MM.1S (cell line): Measurements from ENCODE around the gene TMEM19.

ENCODE experiments used
- DNase-seq: peaks from one replicate; pipeline ENCODE4 v3.0.0-alpha.2; 2015
- H2AFZ ChIP-seq: fragments of 300-600 bp; sonication (generic); 2 replicates; pipeline ENCODE4 v1.6.0; 2016; ENCODE audit warnings: antibody characterized with exemption, low read length
- H3F3A ChIP-seq: fragments of 300-600 bp; sonication (generic); 2 replicates; pipeline ENCODE4 v1.6.1; 2016; ENCODE audit warnings: mild to moderate bottlenecking, antibody characterized with exemption, low read length, moderate library complexity, mixed read lengths; ENCODE audit not compliant: insufficient read depth
- H3K27ac ChIP-seq: fragments of 300-600 bp; sonication (generic); 2 replicates; pipeline ENCODE4 v1.5.1; 2016; ENCODE audit warnings: mild to moderate bottlenecking, low read length
- H3K27me3 ChIP-seq: fragments of 300-600 bp; sonication (generic); replicated peaks from 2 replicates; pipeline ENCODE4 v1.6.0; 2016; ENCODE audit warnings: low read length; ENCODE audit not compliant: insufficient read depth
- H3K36me3 ChIP-seq: fragments of 300-600 bp; sonication (generic); replicated peaks from 2 replicates; pipeline ENCODE4 v1.6.1; 2016; ENCODE audit warnings: mild to moderate bottlenecking, low read length, mixed read lengths; ENCODE audit not compliant: insufficient read depth
- H3K4me1 ChIP-seq: fragments of 300-600 bp; sonication (generic); 2 replicates; pipeline ENCODE4 v1.6.1; 2016; ENCODE audit warnings: low read length, mixed read lengths
- H3K4me2 ChIP-seq: fragments of 300-600 bp; sonication (generic); 2 replicates; pipeline ENCODE4 v1.6.0; 2016; ENCODE audit warnings: low read depth, low read length
- H3K4me3 ChIP-seq: fragments of 300-600 bp; sonication (generic); 2 replicates; pipeline ENCODE4 v1.5.1; 2016; ENCODE audit warnings: low read length, mixed read lengths
- H3K79me2 ChIP-seq: fragments of 300-600 bp; sonication (generic); 2 replicates; pipeline ENCODE4 v1.6.1; 2016; ENCODE audit warnings: mixed run types, low read length, mixed read lengths
- H3K9ac ChIP-seq: fragments of 300-600 bp; sonication (generic); 2 replicates; pipeline ENCODE4 v1.6.1; 2016; ENCODE audit warnings: low read length, mixed read lengths
- H3K9me2 ChIP-seq: fragments of 300-600 bp; sonication (generic); replicated peaks from 2 replicates; pipeline ENCODE4 v1.6.1; 2016; ENCODE audit warnings: mild to moderate bottlenecking, low read length, mixed read lengths; ENCODE audit not compliant: insufficient read depth
- H3K9me3 ChIP-seq: fragments of 300-600 bp; sonication (generic); replicated peaks from 2 replicates; pipeline ENCODE4 v1.6.1; 2016; ENCODE audit warnings: mild to moderate bottlenecking, low read length, mixed read lengths; ENCODE audit not compliant: insufficient read depth
- H4K20me1 ChIP-seq: fragments of 300-600 bp; sonication (generic); 2 replicates; pipeline ENCODE4 v1.6.1; 2016; ENCODE audit warnings: mild to moderate bottlenecking, low read length, moderate library complexity, mixed read lengths; ENCODE audit not compliant: insufficient read depth
- CTCF ChIP-seq: fragments of 300-600 bp; sonication (generic); IDR thresholded peaks from 2 replicates; pipeline ENCODE4 v1.5.1; 2016; ENCODE audit warnings: antibody characterized with exemption, low read length, mixed read lengths
- EZH2 ChIP-seq: fragments of 300-600 bp; sonication (generic); optimal IDR thresholded peaks from 2 replicates; pipeline ENCODE3; 2017; ENCODE audit warnings: low read depth, mild to moderate bottlenecking, antibody characterized with exemption, low read length, mixed read lengths
- EZH2phosphoT487 ChIP-seq: fragments of 300-600 bp; sonication (generic); IDR thresholded peaks from 2 replicates; pipeline ENCODE4 v1.6.1; 2018; ENCODE audit warnings: antibody characterized with exemption, low read length

TMEM19 gene

GRCh38 chr12:71742998-71743397, 57.1 kb downstream of the TMEM19 start:
- no peak for DNase-seq
- peaks cover 4% of the 10 kb centered on the region for H3K4me1 ChIP-seq
- no peaks in the 10 kb centered on the region for H4K20me1 ChIP-seq
- no peaks in the 10 kb centered on the region for H3K27me3 ChIP-seq
- no peaks in the 10 kb centered on the region for H3K79me2 ChIP-seq
- no peak overlapping the region for H2AFZ ChIP-seq
- no peak overlapping the region for H3K9ac ChIP-seq
- TF ChIP-seq EZH2phosphoT487 = no peak
- TF ChIP-seq EZH2 = no peak
- no peak for TF ChIP-seq CTCF
- H3F3A ChIP-seq = no peaks in the 10 kb centered on the region
- H3K27ac ChIP-seq = no peak overlapping the region
- H3K9me3 ChIP-seq = no peaks in the 10 kb centered on the region
- no peaks in the 10 kb centered on the region for H3K36me3 ChIP-seq
- no peak overlapping the region for H3K4me2 ChIP-seq
- no peak overlapping the region for H3K4me3 ChIP-seq
- no peaks in the 10 kb centered on the region for H3K9me2 ChIP-seq

- no peak overlapping the region for H2AFZ ChIP-seq
- no peak for DNase-seq
Measured at GRCh38 chr12:71744522-71745300, 58.8 kb downstream of the TMEM19 start.

DNA sequence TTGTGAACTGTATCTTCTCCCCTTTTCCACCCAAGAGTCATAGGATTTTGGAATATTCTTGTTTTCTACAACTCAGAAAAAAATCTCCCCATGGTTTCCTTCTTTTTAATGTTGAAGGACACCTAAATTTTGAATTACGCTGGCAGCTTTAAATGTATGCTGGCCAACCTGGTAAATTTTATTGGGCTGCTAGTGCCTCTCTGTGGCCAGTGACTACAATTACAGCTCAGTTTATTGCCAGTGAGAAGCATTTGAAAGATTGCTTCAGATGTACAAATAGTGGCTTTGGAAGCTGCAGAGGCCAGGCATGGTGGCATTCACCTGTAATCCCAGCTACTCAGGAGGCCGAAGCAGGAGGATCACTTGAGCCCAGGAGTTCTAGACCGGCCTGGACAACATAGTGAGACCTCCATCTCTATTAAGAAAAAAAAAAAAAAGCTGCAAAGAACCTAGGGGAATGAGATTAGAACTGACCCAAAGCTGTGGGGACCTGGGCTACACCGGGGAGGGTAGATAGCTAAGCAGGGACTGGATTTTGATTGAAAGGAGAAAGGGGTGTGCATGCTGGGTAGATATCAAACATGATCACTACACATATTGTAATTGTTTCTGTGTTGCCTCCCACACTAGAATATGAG, 61.2 kb downstream of the TMEM19 start:
- Histone ChIP-seq H3K27ac (no peak overlapping the region), H4K20me1 (no peaks in the 10 kb centered on the region), H3K79me2 (no peaks in the 10 kb centered on the region), H3K4me2 (peak overlapping the region; percentile 55; the same call in 1 of the 2 replicates), H3K36me3 (no peaks in the 10 kb centered on the region), H3K9ac (no peak overlapping the region), H3K4me1 (peaks cover 4% of the 10 kb centered on the region), H3K9me3 (no peaks in the 10 kb centered on the region), H3K27me3 (no peaks in the 10 kb centered on the region), H3K4me3 (no peak overlapping the region), H2AFZ (peak overlapping the region; percentile 76), H3F3A (no peaks in the 10 kb centered on the region), H3K9me2 (no peaks in the 10 kb centered on the region)
- peak; percentile 72 for TF ChIP-seq CTCF
- TF ChIP-seq EZH2phosphoT487 = no peak
- TF ChIP-seq EZH2 = no peak
- peak; percentile 74 for DNase-seq

More at GRCh38 chr12:71744522-71745300, 58.8 kb downstream of the TMEM19 start:
- no peak overlapping the region for H3K9ac ChIP-seq
- H4K20me1 ChIP-seq = no peaks in the 10 kb centered on the region
- H3F3A ChIP-seq = no peaks in the 10 kb centered on the region
- H3K9me2 ChIP-seq = no peaks in the 10 kb centered on the region
- H3K4me1 ChIP-seq = peaks cover 4% of the 10 kb centered on the region
- no peaks in the 10 kb centered on the region for H3K9me3 ChIP-seq
- H3K27ac ChIP-seq = no peak overlapping the region
- no peaks in the 10 kb centered on the region for H3K27me3 ChIP-seq
- no peak overlapping the region for H3K4me2 ChIP-seq
- no peak overlapping the region for H3K4me3 ChIP-seq
- no peaks in the 10 kb centered on the region for H3K36me3 ChIP-seq
- no peak for TF ChIP-seq EZH2phosphoT487
- TF ChIP-seq EZH2 = no peak
- no peak for TF ChIP-seq CTCF
- H3K79me2 ChIP-seq = no peaks in the 10 kb centered on the region
